DMS 273 treated with DMSO at 0.1 percent for 48 hours (cell line): Measurements from ENCODE around the gene DNMT3A.

Experiments used
- DNase-seq: peaks from one replicate; lab custom pipeline; 2025; lab: John Stamatoyannopoulos, UW

Gene DNMT3A

GRCh38 chr2:25202275-25202674 lies 139.4 kb downstream of the DNMT3A start:
- no peak for DNase-seq

- no peak for DNase-seq
Observed at GRCh38 chr2:25201794-25202193, 139.9 kb downstream of the DNMT3A start.

- no peak for DNase-seq
Observed at GRCh38 chr2:25201265-25201664, 140.5 kb downstream of the DNMT3A start.

GRCh38 chr2:25198576-25198975 lies 143.1 kb downstream of the DNMT3A start:
- no peak for DNase-seq

GRCh38 chr2:25198209-25198525 lies 143.6 kb downstream of the DNMT3A start:
- DNase-seq: no peak

GRCh38 chr2:25197336-25198208 lies 144.2 kb downstream of the DNMT3A start:
- DNase-seq: no peak

GRCh38 chr2:25194576-25195122 lies 147.1 kb downstream of the DNMT3A start:
- DNase-seq: no peak

- DNase-seq: no peak
Observed at GRCh38 chr2:25190536-25190935, 151.2 kb downstream of the DNMT3A start.

- DNase-seq: no peak
Observed at GRCh38 chr2:25188405-25188804, 153.3 kb downstream of the DNMT3A start.

GRCh38 chr2:25187729-25188350 lies 153.9 kb downstream of the DNMT3A start:
- no peak for DNase-seq

GRCh38 chr2:25184254-25184653 lies 157.5 kb downstream of the DNMT3A start:
- no peak for DNase-seq

GRCh38 chr2:25178976-25179375 lies 162.7 kb downstream of the DNMT3A start:
- DNase-seq: no peak
